ENCODE data around the gene CCL22.

GRCh38 chr16:57310801-57311200 is 47.8 kb upstream of the CCL22 start:
- TF ChIP-seq CTCF (IDR thresholded peaks at IDR 0.05) (no peak), POLR2A (IDR thresholded peaks at IDR 0.05) (no peak)
